Measurements from ENCODE around the gene LIPK. TPM values are rescaled to one million over a fixed set of nuclear protein-coding genes. Genes with fewer than 3 reads are reported as not detected.

LIPK gene
- total and polyA plus RNA-seq, 4 donors = not detected

DNA sequence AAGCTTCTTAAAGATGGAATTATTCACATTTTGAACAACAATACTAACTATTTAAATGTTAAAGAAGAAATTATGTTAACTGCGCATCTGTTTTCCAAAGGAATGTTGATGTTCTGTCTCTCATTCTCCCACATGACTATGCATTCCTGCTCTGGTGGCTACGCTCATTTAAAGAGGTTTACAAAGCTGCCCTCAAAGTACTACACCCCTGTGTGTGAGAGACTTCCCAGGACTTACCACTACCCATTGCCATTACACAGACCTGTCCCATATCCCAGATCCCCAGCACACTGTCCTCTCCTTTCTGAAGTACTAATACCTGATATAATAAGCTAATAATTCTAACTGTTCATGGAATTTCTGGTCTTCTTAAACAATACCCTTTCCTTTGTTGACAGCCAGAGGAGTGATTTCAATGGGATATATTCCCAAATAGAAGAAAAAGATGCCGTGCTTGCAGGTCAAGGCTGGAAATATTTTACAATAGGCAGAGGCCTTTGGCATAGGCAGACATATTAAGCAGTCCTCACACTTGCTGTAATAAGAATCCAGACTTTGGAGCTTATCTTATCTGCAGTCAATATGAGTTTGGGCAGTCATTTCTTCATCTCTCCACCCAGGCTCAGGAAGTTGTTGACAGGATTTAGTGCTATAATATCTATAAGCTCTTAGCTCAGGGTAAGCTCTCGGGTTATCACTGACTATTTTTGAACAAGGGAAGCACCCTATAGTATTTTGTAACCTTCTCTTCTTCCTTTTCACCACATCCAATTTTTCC lies 29.6 kb upstream of the LIPK start:
- Histone ChIP-seq H3K4me1 (ENCODE audit: control insufficient read depth in 5 of 5, insufficient read depth in 5 of 5, low read length in 5 of 5) (peaks cover 0 to 3% (median 0%) of the 10 kb centered on the region in 5 donors), H3K36me3 (ENCODE audit: control insufficient read depth in 4 of 4, insufficient read depth in 4 of 4, low read length in 4 of 4) (no peaks in the 10 kb centered on the region), H3K27ac (ENCODE audit: low read depth in 1 of 2, low read length in 1 of 2) (no peak overlapping the region), H3K9me3 (ENCODE audit: control insufficient read depth in 4 of 4, insufficient read depth in 3 of 4, low read length in 3 of 4) (no peaks in the 10 kb centered on the region), H3K9ac (ENCODE audit: insufficient read depth in 1 of 2, low read length in 2 of 2) (no peak overlapping the region), H3K4me3 (no peak overlapping the region), H3K27me3 (ENCODE audit: control insufficient read depth in 3 of 3, insufficient read depth in 3 of 3, low read length in 2 of 3) (no peaks in the 10 kb centered on the region)
- DNase-seq = no peak
- no peak for ATAC-seq (ENCODE audit: insufficient read depth, low FRiP score)
- WGBS, 2 donors = 77 to 82% methylated on average over 4 of the region's 4 CpGs
- TF ChIP-seq CTCF (IDR thresholded peaks at IDR 0.05; ENCODE audit: control extremely low read depth, extremely low read depth) = no peak

- 90 to 93% methylated on average over 4 of the region's 4 CpGs for WGBS, 2 donors
- H3K9ac ChIP-seq (ENCODE audit: insufficient read depth in 1 of 2, low read length in 2 of 2) = no peak overlapping the region
- DNase-seq (no peak), ATAC-seq (ENCODE audit: insufficient read depth, low FRiP score) (no peak)
- peaks cover 0 to 3% (median 0%) of the 10 kb centered on the region in 5 donors for H3K4me1 ChIP-seq (ENCODE audit: control insufficient read depth in 5 of 5, insufficient read depth in 5 of 5, low read length in 5 of 5)
- no peaks in the 10 kb centered on the region for H3K27me3 ChIP-seq (ENCODE audit: control insufficient read depth in 3 of 3, insufficient read depth in 3 of 3, low read length in 2 of 3)
- no peak overlapping the region for H3K27ac ChIP-seq (ENCODE audit: low read depth in 1 of 2, low read length in 1 of 2)
- H3K36me3 ChIP-seq (ENCODE audit: control insufficient read depth in 4 of 4, insufficient read depth in 4 of 4, low read length in 4 of 4) = no peaks in the 10 kb centered on the region
- H3K9me3 ChIP-seq (ENCODE audit: control insufficient read depth in 4 of 4, insufficient read depth in 3 of 4, low read length in 3 of 4) = no peaks in the 10 kb centered on the region
- no peak overlapping the region for H3K4me3 ChIP-seq
- no peak for TF ChIP-seq CTCF (IDR thresholded peaks at IDR 0.05; ENCODE audit: control extremely low read depth, extremely low read depth)
Observed at GRCh38 chr10:88680958-88681357, 25.1 kb upstream of the LIPK start.

DNA sequence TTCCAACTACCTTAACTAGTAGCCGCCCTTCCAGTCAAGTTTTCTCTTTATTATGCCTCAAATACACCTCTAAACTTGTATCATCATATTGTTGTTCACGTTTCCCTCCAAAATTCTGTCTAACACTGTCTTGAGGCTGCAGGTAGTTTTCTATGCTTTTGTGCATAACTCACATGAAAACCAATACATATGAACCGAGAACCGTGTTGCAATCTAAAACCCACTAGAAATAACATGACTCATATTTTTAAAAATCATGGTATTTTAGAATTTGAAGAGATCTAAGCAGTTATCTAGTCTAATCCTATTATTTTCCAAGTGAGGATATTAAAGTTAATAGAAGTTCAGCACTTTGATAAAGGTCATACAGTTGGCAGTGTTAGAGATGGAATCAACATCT lies 23.6 kb upstream of the LIPK start:
- no peak overlapping the region for H3K9ac ChIP-seq (ENCODE audit: insufficient read depth in 1 of 2, low read length in 2 of 2)
- peaks cover 0 to 3% (median 0%) of the 10 kb centered on the region in 5 donors for H3K4me1 ChIP-seq (ENCODE audit: control insufficient read depth in 5 of 5, insufficient read depth in 5 of 5, low read length in 5 of 5)
- no peak for TF ChIP-seq CTCF (IDR thresholded peaks at IDR 0.05; ENCODE audit: control extremely low read depth, extremely low read depth)
- no peak for ATAC-seq (ENCODE audit: insufficient read depth, low FRiP score)
- H3K9me3 ChIP-seq (ENCODE audit: control insufficient read depth in 4 of 4, insufficient read depth in 3 of 4, low read length in 3 of 4) = no peaks in the 10 kb centered on the region
- 83 to 89% methylated on average over 4 of the region's 4 CpGs for WGBS, 2 donors
- no peak for DNase-seq
- H3K27ac ChIP-seq (ENCODE audit: low read depth in 1 of 2, low read length in 1 of 2) = no peak overlapping the region
- no peaks in the 10 kb centered on the region for H3K27me3 ChIP-seq (ENCODE audit: control insufficient read depth in 3 of 3, insufficient read depth in 3 of 3, low read length in 2 of 3)
- H3K36me3 ChIP-seq (ENCODE audit: control insufficient read depth in 4 of 4, insufficient read depth in 4 of 4, low read length in 4 of 4) = no peaks in the 10 kb centered on the region
- H3K4me3 ChIP-seq = no peak overlapping the region

All from lung (tissue), 12 donors.